Hindlimb muscle (tissue), 1 donor: ENCODE data around the gene SNAPC2. TPM values are rescaled to one million over a fixed set of nuclear protein-coding genes. Genes with fewer than 3 reads are reported as not detected.
"Not testable (repeated sequence)": the region's sequence is repeated elsewhere in the genome, so short reads cannot be mapped to it uniquely, and the experiment has no call there.

Experiments used
- DNase-seq: peaks from one replicate; pipeline ENCODE4 v3.0.0-alpha.2; 2013
- polyA plus RNA-seq: library from polyadenylated mRNA; unstranded; fragments of 120-200 nt; gene quantifications from one replicate; pipeline ENCODE4 v1.2.1, GENCODE V29; 2013; ENCODE audit not compliant: insufficient read length

Gene SNAPC2
- polyA plus RNA-seq, 1 donor = 22.8 TPM

DNA sequence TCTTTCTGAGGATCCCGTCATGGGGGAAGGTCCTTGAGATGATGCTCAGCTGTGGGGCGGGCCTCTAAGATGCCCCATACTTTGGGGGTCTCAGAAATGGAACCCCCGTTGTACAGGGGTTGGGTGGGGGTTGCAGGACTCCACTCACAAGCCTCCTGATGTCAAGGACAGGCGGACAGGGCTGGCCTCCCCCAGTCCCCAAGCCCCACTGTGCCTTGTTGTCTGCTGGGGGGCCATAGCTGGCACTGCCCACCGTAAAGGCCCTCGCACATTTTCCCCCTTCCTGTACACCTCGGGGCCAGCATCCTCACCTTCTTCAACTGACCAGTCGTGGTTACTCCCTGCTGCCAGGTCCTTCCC is 2.7 kb downstream of the SNAPC2 start:
- DNase-seq = no peak

DNA sequence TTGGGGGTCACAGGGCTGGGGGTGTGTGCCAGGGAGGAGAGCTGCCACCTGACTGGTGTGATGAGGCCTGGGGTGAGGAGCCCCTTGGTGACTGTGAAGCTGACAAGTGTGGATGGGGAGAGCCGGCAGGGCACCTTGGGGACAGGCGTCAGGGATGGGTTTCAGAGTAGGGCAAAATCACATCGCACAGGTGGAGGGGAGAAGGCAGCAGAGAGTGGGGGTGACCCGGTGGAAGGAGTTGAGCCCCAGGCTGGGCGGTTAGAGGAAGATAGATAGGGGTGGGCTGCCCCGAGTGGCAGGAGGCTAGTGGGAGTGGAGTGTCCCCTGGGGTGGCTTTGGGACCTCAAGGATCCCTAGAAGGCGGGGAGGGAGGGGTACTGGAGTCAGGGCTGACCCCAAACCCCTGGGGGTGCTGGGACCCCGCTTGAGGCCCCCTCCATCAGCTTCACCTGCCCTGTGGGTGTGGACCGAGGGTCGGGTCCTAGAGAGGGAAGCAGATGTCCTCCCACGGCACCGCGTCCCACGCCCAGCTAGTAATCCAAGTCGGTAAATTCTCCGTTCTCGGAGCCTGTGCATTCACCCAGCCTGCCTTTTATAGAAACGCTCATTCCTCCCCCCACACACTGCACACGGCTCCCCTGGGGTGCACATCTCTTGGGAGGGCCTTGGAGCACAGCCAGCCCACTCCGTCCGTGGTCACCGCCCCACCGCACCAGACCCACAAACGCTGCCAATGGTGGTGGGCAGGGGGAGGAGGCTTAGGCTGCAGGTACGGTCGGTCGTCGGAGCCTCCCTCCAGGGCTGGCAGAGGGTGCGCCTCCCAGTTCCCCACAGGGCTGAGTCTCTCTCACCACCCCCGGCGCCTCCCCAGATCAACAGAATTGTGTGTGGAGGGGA is 3.4 kb downstream of the SNAPC2 start:
- DNase-seq = no peak

DNA sequence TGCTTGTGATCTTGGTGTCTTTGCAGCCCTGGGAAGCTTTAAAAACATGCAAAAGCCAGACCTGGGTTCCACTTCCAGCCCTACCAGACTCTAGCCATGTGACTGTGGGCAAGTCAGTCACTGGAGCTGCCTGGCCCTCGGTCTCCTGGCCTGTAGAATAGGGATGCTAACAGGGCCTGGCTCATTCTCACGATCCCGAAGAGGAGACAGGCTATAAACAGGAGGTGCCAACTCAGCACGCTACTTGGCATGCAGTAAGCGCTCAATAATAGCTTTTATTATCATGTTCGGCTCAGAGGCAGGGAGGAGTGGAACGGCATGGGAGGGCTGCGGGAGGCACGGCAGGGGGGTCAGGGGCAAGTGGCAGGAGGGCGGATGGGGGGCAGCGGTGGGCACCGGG is 4.1 kb downstream of the SNAPC2 start:
- no peak for DNase-seq

DNA sequence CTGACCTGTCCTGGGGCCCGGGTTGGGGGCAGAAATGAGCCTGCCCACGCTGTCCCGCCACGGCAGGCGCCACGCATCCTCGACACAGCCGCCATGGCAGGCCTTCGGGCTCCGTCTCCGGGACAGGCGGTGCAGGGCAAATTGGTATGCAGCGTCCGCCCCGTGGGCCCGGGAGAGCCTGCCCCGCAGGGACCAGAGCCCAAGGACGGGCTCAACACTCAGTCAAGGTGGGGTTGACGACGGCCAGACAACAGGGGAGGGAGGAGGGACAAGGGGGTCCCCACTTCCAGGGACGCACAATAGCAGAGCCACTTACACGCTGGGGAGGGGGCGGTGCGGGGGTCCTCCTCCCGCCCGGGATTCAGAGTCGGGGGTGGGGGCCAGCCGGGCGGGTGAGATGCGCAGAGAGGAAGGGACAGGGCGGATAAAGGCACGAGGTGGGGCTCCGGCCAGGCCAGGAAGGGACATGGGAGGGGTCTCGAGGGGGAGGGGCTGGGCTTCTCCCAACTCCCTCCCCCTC is 4.6 kb downstream of the SNAPC2 start:
- no peak for DNase-seq

DNA sequence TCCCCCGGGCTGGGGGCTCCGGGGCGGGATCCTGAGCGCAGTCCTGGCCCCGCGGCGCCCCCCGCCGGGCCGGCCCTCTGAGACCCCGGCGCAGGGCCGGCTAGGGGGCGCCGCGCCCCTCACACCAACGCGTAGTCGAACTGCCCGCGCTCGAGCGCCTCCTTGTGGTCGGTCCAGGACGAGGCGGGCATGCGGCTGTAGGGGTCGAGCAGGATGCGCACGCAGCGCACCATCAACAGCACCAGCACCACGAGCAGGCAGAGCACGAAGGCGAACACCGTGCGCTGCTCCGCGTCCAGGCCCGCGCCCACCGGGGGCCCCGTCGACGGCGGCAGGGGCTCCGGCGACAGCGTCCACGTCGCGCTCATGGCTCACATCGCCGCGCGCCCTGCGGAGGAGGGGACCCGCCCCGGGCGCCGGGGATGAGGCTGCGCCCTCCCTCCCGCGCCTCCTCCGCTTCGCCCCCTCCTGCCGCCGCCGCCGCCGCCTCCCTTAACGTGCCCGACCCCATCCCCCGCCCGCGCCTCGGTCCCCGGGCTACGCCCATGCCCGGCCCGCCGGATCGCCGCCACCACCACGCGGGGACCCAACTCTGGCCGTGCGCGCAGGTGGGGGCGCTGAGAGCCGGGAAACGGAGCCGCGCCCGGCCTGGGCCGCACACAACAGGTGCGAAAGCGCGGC is 5.2 kb downstream of the SNAPC2 start:
- peak; percentile 80 for DNase-seq

DNA sequence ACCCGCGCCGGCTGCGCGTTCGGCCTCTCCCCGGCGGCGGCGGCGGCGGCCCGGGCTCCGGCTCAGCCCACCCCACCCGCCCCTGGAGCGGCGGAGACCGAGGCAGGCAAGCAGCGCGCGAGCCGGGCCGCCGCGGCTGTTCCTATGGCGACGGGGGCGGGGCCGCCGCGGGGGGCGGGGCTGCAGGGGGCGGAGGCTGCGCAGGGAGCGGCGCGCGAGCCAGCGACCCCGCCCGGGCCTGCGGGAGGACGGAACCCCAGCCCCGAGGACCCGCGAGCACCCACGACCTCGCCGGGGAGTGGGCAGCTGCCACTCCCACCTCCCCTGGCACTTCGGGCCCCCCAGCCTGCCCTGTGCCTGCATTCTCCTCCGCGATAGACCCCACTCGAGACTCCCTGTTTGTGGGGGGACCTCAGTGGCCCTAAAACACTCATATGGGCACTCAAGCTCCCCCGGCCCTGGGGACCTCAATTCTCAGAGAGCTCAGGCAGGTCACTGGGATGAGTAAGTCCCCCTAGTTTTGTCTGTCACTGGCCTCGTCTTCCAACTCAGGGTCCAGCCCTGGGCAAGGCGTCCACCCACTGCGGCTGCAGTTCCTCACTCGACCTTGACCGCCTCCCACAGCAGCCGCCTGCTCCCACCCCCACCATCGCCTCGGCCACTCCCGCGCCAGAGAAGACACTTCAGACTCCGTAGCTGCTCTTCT is 6.0 kb downstream of the SNAPC2 start, which contains the start of gene CTXN1:
Gene CTXN1 (minus strand): TSS at position 115 of the 706 bp plus-strand sequence. CDS start 597 bp downstream, outside the sequence.
- no peak for DNase-seq

DNA sequence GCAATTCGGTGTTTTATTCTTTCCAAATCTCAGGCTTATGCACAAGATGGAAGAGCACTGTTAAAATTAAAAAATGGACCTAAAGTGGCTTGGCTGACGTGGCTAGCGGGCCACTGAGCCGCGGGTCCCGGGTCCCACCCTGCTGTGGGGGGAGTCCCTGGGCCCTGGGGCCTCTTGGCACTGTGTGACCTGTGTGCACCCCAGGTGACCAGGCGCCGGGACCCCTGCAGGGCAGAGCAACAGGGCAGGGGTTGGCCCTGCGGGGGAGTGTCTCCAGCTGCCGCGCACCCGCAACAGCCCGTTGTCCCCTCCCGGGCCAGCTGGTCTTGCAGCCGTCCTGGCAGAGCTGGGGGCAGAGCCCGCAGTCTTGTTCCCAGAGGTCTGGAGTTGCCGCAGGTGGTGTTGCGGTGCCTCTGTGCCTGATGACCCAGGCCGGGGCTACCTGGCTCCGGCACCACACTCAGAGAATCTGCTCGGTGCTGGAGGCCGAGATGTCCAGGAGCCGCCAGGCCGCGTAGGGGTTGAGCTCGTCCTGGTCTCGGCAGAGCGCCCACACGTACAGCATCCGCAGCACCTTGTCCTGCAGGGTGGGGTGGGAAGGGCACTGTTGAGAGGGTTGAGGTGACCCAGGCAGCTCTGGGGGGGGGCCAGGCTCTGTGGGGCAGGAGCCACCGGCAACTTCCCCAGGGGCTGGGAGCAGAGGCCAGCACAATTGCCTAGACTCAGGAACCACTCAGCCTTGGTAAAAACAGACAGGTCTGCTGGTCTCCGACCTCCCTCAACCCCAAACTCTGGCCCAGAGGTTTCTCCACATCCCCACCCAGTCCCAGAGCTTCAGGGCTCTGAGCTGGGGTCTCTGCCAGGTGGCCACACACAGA is 6.8 kb downstream of the SNAPC2 start:
- DNase-seq = no peak

DNA sequence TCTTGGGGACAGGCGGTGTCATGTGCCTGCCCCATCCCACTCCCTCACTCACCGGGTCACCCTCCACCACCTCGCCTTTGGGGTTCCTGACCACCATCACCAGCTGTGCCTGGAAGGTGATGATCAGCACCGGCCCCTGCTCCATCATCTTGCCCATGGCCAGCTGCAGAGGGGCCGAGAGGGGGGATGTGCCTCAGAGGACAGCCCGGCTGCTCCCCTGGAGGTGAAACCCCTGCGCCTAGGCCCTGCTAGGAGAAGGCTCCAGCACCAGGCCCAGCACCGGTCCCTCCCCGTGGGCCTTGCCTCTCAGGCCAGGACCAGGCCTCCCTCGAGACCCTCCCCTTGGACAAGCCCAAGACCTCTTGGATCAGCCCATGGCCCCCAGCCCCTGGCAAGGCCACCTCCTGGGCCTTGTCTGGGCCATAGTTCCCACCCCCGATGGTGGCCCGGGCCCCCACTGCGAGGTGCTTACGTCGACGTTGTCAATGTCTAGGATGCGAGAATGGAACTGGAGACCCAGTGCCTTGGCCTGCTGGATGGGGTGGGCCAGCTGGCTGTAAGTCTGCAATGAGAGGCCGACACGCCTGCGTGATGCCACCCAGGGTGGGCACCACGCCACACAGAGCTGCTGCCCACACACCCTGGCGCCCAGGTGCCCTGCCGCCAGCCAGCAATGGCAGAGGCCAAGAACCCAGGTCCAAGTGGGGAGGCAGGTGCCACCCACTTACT is 7.6 kb downstream of the SNAPC2 start:
- DNase-seq = no peak

DNA sequence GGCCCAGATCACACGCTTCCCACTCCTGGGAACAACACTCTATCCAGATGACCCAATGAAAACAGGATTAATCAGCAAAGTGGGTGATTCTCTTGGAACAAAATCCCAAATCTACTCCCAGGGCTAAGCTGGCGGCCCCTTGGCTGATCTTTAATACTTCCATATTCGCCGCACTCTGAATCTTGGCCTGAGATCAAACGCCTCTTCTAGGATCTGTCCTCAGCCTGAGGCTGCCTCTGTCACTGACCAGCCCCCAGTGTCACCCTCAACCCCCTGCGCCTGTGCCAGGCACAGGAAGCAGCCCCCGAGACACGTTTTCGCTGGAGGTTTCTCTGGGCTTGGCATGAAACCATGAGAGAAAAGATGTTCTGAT is 8.2 kb downstream of the SNAPC2 start:
- DNase-seq = no peak

DNA sequence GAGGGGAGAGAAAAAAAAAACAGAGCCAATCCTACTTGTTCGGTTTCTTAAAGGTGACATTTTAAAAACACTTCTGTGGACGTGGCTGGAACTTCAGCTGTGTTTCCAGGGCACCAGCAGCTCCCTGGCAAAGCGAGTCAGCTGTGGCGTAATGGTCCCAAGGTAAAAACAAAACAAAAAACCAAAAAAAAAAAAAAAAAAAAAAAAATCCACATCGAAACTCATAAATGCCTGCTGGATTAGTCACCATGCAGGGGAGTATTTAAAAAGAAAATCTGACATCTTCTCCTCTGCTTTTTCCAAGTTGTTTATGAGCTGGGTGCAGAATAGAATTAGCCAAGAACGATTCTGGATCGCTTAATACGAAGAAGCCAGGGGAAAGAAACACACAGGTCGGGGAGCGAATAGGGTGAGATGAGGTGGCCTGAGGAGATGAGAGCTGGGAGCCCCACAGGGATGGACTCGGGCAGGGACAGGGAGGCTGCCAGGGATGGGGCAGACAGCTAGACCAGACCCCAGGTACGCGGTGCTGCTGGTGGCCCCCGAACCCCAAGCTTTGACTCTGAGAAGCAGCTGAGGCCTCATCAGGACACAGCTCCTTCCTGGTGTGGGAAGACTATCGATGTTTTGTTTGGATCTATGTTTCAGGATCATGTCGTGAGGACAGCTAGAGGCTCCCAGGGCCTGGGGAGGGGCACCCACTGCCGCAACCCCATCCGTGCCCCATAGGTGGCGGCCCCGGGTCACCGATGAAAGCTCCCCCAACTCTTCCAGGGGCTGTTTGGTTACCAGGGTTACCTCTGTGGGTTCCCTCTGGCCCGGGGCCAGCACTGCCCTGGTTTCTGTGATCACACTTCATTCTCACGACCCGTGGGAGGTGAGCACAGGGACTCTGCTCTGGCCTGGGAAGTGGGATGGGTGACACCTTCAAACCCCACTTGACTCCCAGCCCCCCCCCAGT is 8.9 kb downstream of the SNAPC2 start:
- no peak for DNase-seq

DNA sequence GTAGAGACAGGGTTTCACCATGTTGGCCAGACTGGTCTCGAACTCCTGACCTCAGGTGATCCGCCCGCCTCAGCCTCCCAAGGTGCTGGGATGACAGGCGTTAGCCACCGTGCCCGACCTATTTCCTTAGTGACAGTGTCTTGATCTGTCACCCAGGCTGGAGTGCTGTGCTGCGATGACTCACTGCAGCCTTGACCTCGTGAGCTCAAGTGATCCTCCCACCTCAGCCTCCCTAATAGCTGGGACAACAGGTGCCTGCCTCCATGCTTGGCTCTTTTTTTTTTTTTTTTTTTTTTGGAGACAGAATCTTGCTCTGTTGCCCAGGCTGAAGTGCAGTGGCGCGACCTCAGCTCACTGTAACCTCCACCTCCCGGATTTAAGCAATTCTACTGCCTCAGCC is 9.9 kb downstream of the SNAPC2 start:
- DNase-seq = not testable (repeated sequence)

DNA sequence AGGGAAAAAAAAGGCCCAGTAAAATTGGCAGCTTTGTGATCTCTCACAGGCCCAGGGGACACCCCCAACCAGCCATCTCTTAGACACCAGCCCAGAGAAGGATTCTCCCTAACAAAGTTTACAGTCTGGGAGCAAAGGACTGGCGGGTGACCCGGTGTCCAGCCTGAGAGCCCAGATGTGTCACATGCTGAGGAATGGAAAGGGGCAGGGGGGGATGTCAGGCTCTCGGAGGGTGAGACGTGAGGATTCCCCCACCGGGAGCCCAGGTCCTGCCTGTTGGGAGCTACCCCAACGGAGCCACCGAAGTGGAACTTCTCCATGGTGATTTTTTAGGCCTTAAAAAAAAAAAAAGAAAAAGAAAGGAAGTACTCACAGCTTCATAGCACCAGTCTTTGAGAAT is 10.6 kb downstream of the SNAPC2 start:
- DNase-seq = no peak

DNA sequence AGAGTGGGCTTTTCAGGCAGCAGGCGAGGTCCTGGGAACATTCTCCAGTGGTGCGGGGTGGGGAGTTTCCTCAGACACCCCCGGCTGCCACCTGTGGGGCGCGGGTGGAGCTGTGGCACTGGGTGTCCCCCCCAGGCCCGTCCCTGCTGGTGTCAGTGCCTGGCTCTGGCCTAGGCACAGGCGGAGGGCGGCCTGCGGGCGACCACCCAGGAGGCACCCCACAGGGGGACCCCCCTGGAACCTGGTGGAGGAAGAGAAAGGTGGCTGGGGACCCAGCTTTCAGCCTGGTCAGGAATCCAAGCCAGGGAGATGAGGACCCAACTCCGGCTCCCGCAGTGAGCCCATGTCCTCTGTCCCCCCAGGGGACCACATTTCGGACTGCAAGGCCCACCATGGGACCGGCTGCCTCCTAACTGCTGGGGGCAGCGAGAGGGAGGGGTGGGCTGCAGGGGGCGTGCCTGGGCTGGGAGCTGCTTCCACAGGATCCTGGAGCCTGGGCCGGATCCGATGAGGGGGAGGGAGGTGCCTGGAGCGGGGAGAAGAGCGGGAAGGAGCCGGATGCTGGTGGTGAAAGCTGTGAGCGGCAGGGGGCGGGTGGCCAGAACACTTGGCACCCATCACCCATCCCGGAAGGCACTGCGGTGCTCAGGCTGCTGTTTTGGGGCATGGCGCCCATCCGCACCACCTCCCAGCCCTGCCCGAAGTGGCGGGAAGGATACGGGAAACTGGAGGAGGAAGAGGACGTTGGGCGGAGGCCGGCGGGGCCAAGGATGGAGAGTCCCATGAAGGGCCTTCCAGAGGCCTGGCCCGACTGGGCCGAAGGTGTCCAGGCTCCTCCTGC is 11.3 kb downstream of the SNAPC2 start:
- no peak for DNase-seq

DNA sequence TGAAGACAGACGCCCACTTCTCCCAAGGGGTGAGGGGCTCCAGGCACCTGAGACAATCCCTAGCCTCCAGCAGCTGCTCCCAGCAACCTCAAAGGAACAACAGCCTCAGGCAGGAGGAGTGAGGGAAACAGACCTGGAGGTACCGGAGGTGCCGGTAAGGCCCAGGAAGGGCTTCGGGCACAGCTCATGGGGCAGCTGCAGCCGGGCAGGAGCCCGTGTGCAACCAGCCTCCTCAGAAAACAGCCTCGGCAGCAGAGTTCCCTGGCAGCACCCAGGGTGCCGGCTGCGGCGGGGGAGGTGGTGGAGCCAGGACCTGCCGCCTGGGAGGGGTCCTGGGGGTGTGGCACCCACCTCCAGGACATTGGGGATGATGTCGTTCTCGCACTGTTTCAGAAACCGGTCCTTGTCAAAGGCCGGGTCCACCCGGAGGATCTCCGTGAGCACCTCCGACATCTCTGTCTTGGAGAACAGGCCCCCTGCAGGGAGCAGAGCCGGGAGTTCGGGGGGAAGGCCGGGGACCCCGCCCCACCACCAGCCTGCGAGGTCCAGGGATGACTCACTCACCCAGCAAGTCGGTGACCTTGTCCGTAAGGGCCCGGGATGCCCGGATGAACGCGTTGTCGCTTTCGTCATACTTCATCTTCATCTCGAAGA is 12.3 kb downstream of the SNAPC2 start:
- DNase-seq = no peak

DNA sequence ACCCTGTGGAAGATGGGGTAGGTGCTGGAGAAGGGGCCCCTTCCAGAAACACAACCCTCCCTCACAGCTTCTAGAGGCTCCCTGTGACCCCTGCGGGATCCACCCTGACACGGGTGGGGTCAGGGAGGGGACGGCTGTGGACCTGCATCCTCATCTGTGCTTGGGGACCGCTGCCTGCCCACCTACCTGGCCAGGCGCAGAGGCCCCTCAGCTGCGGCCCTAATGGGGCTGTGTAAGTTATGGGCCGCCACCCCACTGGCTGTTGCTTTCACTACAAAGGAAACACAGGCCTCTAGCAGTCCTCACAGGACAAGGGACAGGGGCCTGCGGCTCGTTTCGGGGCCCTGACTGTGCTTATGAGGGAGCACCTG is 12.8 kb downstream of the SNAPC2 start:
- no peak for DNase-seq

DNA sequence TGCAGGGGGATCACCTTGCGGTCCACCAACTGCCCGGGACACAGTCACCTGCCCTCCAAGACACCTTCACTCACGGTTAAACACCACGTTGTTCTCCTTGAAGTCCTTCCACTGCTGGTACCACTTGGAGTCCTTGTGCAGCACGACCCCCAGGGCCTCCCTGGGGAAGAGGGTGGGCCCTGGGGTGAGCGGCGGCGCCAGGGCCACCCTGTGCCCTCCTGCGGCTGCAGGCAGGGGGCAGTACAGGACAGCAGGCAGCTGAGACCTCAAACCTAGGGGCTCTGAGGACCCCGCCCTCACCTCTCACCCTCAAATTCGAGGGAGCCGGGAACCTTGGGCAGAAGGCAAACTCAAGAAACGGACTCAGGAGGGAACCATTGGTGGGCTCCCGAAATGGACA is 13.3 kb downstream of the SNAPC2 start:
- DNase-seq = no peak

DNA sequence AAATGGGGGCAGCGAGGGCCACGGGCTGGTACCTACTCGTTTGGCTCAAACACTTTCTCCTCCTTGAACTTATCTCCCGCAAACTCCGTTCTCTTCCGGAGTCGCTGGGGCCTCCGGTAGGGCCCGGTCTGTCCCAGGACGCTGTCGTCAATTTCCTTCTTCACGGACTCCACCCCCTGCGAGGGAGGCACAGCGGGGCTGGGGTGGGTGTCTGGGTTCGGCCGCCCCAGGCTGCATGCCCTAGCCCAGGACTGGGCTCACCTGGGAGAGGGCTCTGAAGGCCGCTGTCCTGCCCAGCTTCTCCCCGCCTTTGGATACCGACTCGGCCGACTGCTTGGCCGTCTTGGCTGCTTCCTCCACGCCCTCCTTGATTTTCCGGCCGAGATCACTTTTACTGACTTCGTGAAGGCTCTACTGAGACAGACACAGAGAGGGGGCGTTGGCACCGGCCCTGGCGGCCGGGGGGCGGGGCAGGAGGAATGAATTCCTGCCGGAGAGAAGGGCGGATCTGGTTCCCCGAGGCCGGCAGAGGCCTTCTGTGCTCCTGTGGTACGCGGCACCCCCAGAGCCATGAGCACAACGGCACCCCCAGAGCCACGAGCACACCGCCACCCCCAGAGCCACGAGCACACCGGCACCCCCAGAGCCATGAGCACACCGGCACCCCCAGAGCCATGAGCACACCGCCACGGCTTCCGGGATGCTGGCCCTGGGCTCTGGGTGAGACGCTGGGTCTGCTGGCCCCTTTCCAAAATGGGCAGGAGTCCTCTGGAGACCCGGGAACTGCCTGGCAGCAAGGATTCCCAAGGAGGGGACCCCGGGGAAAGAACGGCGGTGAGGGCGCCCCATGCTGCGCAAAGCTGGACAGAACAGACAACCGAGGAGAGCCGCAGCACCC is 13.9 kb downstream of the SNAPC2 start:
- DNase-seq = no peak

DNA sequence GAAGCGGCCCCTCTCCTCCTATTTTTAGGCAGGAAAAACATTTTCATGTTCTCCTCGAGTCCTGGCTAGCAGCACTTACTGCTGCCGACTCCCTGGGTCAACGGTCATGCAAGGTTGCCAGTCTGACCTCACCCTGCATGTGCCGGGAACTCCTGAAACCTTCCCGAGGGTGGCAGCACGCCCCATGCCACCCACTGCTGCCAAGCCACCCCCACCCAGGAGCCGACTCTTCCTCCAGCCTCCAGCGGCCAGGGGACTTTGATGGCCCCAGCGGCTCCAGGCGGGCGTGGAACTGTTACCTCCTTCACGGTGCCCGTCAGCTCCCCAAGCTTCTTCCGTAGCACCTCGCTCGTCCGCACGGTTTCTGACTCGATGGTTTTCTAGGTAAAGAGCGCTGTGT is 14.6 kb downstream of the SNAPC2 start:
- DNase-seq = no peak
